ENCODE data around the gene HFM1. TPM values are rescaled to one million over a fixed set of nuclear protein-coding genes. Genes with fewer than 3 reads are reported as not detected.

HFM1 gene
- total RNA-seq, 2 donors from 2014 or later = not detected

GRCh38 chr1:91243171-91243570 is 161.5 kb downstream of the HFM1 start:
- Mint-ChIP-seq H3K9me3 (no peaks in the 10 kb centered on the region), H3K4me1 (no peaks in the 10 kb centered on the region), H3K36me3 (ENCODE audit: low read depth) (no peaks in the 10 kb centered on the region), H3K27me3 (peaks cover 3% of the 10 kb centered on the region), H3K4me3 (no peak overlapping the region), H3K27ac (no peak overlapping the region)
- ATAC-seq (replicated peaks) = no peak

- Mint-ChIP-seq H3K36me3 (ENCODE audit: low read depth) (no peaks in the 10 kb centered on the region), H3K27ac (no peak overlapping the region), H3K4me3 (no peak overlapping the region), H3K27me3 (peaks cover 8% of the 10 kb centered on the region), H3K9me3 (no peaks in the 10 kb centered on the region), H3K4me1 (no peaks in the 10 kb centered on the region)
- no peak for ATAC-seq (replicated peaks)
Measured at GRCh38 chr1:91234181-91234580, 170.5 kb downstream of the HFM1 start.

- H3K36me3 Mint-ChIP-seq (ENCODE audit: low read depth) = no peaks in the 10 kb centered on the region
- no peaks in the 10 kb centered on the region for H3K4me1 Mint-ChIP-seq
- no peak overlapping the region for H3K4me3 Mint-ChIP-seq
- H3K9me3 Mint-ChIP-seq = no peaks in the 10 kb centered on the region
- no peaks in the 10 kb centered on the region for H3K27me3 Mint-ChIP-seq
- no peak for ATAC-seq (replicated peaks)
- no peak overlapping the region for H3K27ac Mint-ChIP-seq
Measured at GRCh38 chr1:91226741-91227140, 177.9 kb downstream of the HFM1 start.

- Mint-ChIP-seq H3K27me3 (no peaks in the 10 kb centered on the region), H3K9me3 (peaks cover 5% of the 10 kb centered on the region), H3K36me3 (ENCODE audit: low read depth) (no peaks in the 10 kb centered on the region), H3K4me3 (no peak overlapping the region), H3K4me1 (no peaks in the 10 kb centered on the region), H3K27ac (no peak overlapping the region)
- ATAC-seq (replicated peaks) = no peak
Measured at GRCh38 chr1:91224878-91225277, 179.8 kb downstream of the HFM1 start.

- Mint-ChIP-seq H3K4me3 (no peak overlapping the region), H3K4me1 (no peaks in the 10 kb centered on the region), H3K9me3 (peaks cover 5% of the 10 kb centered on the region), H3K27ac (no peak overlapping the region), H3K36me3 (ENCODE audit: low read depth) (no peaks in the 10 kb centered on the region), H3K27me3 (no peaks in the 10 kb centered on the region)
- no peak for ATAC-seq (replicated peaks)
Measured at GRCh38 chr1:91221017-91221416, 183.6 kb downstream of the HFM1 start.

- ATAC-seq (replicated peaks) = no peak
- Mint-ChIP-seq H3K4me3 (no peak overlapping the region), H3K4me1 (no peaks in the 10 kb centered on the region), H3K27me3 (no peaks in the 10 kb centered on the region), H3K27ac (no peak overlapping the region), H3K36me3 (ENCODE audit: low read depth) (no peaks in the 10 kb centered on the region), H3K9me3 (peaks cover 5% of the 10 kb centered on the region)
Measured at GRCh38 chr1:91217911-91218310, 186.7 kb downstream of the HFM1 start.

Other genes starting within 250 kb of the HFM1 start
- 10 to 100 TPM; 24.4 to 27.2 TPM for gene CDC7, start 96.0 kb upstream of the HFM1 start, total RNA-seq